OCI-LY1 (cell line): Measurements from ENCODE around the gene JAG1.

Experiments
- EZH2 ChIP-seq: fragments of 200-600 bp; sonication (generic), shearing (Covaris generic); IDR thresholded peaks from 2 replicates; pipeline ENCODE4 v1.8.0; 2017; ENCODE audit warnings: borderline replicate concordance, mixed run types, mild to moderate bottlenecking, antibody characterized with exemption, low read length, moderate library complexity, mixed read lengths
- TF ChIP-seq, protein P1 (sequence below): fragments of 200-600 bp; sonication (generic), shearing (Covaris generic); IDR thresholded peaks from 2 replicates; pipeline ENCODE4 v1.5.1; 2017; ENCODE audit warnings: mild to moderate bottlenecking, antibody characterized with exemption, low read length, moderate library complexity, mixed read lengths

DNA sequence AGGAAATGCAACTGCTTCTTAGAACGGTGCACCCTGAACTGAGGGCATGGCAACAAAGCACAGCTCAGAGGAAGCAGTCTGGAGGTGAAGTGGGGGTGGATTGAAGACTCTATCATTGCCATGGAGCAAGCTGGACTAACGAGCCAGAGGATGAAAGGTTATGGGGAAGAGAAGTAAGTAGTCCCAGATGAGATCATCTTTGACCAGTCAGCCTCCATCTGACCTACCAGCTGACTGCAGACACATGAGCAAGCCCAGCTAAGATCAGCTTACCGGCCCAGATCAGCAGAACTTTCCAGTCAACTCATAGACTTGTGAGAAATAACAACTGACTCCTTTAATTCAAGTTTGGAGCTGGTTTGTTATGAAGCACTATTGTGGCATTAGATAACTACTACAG, 9.1 kb upstream of the JAG1 start:
- TF ChIP-seq, protein P1, sequence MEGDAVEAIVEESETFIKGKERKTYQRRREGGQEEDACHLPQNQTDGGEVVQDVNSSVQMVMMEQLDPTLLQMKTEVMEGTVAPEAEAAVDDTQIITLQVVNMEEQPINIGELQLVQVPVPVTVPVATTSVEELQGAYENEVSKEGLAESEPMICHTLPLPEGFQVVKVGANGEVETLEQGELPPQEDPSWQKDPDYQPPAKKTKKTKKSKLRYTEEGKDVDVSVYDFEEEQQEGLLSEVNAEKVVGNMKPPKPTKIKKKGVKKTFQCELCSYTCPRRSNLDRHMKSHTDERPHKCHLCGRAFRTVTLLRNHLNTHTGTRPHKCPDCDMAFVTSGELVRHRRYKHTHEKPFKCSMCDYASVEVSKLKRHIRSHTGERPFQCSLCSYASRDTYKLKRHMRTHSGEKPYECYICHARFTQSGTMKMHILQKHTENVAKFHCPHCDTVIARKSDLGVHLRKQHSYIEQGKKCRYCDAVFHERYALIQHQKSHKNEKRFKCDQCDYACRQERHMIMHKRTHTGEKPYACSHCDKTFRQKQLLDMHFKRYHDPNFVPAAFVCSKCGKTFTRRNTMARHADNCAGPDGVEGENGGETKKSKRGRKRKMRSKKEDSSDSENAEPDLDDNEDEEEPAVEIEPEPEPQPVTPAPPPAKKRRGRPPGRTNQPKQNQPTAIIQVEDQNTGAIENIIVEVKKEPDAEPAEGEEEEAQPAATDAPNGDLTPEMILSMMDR, result no peak
- TF ChIP-seq EZH2, result no peak
